ENCODE results near the gene FLVCR2. TPM values are rescaled to one million over a fixed set of nuclear protein-coding genes. Genes with fewer than 3 reads are reported as not detected.

FLVCR2 gene, protein sequence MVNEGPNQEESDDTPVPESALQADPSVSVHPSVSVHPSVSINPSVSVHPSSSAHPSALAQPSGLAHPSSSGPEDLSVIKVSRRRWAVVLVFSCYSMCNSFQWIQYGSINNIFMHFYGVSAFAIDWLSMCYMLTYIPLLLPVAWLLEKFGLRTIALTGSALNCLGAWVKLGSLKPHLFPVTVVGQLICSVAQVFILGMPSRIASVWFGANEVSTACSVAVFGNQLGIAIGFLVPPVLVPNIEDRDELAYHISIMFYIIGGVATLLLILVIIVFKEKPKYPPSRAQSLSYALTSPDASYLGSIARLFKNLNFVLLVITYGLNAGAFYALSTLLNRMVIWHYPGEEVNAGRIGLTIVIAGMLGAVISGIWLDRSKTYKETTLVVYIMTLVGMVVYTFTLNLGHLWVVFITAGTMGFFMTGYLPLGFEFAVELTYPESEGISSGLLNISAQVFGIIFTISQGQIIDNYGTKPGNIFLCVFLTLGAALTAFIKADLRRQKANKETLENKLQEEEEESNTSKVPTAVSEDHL
- total RNA-seq (2016; rRNA removed; fragmentation: Illumina TruSeq; extraction: Trizol) = 5.5 and 9.9 TPM in 2 replicates
- 7.3 and 7.4 TPM in 2 replicates for total RNA-seq (2016; cell fraction: cytosol; rRNA removed; fragmentation: Illumina TruSeq; extraction: Trizol; ENCODE audit: low read depth)
- 5.0 and 9.9 TPM in 2 replicates for total RNA-seq (2016; cell fraction: insoluble cytoplasmic fraction; rRNA removed; fragmentation: Illumina TruSeq; extraction: Trizol)
- total RNA-seq (2016; cell fraction: membrane; rRNA removed; fragmentation: Illumina TruSeq; extraction: Trizol) = 4.0 TPM in 2 replicates
- 10.9 and 16.4 TPM in 2 replicates for total RNA-seq (2016; cell fraction: nucleus; rRNA removed; fragmentation: Illumina TruSeq; extraction: Trizol)
- 10.5 and 10.8 TPM in 2 replicates for polyA plus RNA-seq (2011; rRNA removed)
- 7.4 and 9.1 TPM in 2 replicates for polyA plus RNA-seq (2011; cell fraction: cytosol; rRNA removed)
- polyA plus RNA-seq (2011; cell fraction: nucleus; rRNA removed) = 8.0 and 8.1 TPM in 2 replicates
- polyA plus RNA-seq (2012) = 5.6 and 6.4 TPM in 2 replicates
- 0.65 and 1.3 TPM in 2 replicates for polyA plus RNA-seq (2016; cell fraction: cytosol; fragmentation: Illumina TruSeq; extraction: Trizol; ENCODE audit: low read depth)
- polyA plus RNA-seq (2016; cell fraction: insoluble cytoplasmic fraction; fragmentation: Illumina TruSeq; extraction: Trizol; ENCODE audit: low read depth) = 4.2 and 5.4 TPM in 2 replicates
- 1.6 and 1.8 TPM in 2 replicates for polyA plus RNA-seq (2016; cell fraction: membrane; fragmentation: Illumina TruSeq; extraction: Trizol; ENCODE audit: low read depth)
- polyA plus RNA-seq (2016; cell fraction: nucleus; fragmentation: Illumina TruSeq; extraction: Trizol; ENCODE audit: insufficient read depth, low read depth) = 10.5 and 14.8 TPM in 2 replicates
- 13.9 and 28.4 TPM in 2 replicates for polyA minus RNA-seq (2011; rRNA and poly(A)+ RNA removed; ENCODE audit: low replicate concordance)
- 9.8 and 11.6 TPM in 2 replicates for polyA minus RNA-seq (2011; cell fraction: cytosol; rRNA and poly(A)+ RNA removed)
- 15.9 and 16.5 TPM in 2 replicates for polyA minus RNA-seq (2011; cell fraction: nucleus; rRNA and poly(A)+ RNA removed)
- Bru-seq, nascent RNA = percentile 63 among the genes with signal in this experiment
- percentile 56 among the genes with signal in this experiment for BruChase-seq, experiment 1, labeled RNA remaining after a 6-hour chase
- percentile 57 among the genes with signal in this experiment for BruChase-seq, experiment 2, labeled RNA remaining after a 2-hour chase
- long read RNA-seq, experiment 1, partial matches to known transcripts = 0 of 8 reads
- long read RNA-seq, experiment 1, other reads (novel, unspliced or antisense) = 4 of 8 reads
- long read RNA-seq, experiment 2, partial matches to known transcripts = 1 of 14 reads
- long read RNA-seq, experiment 2, other reads (novel, unspliced or antisense) = 9 of 14 reads

DNA sequence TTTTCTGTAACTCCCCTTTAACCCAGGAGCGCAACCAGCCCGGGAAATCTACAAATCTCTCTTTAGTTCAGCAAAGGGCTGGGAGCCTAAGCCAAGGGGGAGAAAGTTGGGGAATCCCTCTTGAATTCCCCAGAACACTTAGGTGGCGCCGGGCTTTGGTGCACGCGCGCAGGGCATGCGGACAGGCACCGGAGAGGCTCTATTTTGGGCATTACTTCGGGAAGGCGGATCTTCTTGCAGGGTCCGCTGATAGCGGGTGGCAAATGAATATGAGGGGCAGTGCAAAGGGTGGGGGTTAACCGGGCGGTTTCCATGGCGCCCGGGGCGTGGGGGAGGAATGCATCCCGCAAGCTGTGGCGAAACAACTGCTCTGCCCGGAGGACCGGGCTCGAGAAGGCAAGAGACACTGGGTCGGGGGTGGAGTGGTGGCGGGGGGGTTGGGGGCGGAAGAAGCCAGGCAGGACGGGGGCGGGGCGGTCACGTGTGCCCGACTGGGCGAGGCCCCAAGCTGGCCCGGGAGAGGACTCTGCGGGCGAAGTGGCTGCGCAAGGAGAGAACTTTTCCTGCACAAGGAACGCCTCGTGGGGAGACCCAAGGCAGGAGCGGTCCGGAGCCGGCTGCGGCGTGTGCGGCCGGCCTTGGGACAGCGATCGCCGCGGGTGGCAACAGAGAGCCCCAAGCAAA is at the start of gene FLVCR2:
TSS of gene FLVCR2 (plus strand) at position 519 of the 684 bp plus-strand sequence. CDS start 353 bp downstream, outside the sequence.
- Histone ChIP-seq H3K9ac (ENCODE audit: insufficient read depth, low read depth, low read length) (peak within 1 kb of the TSS; percentile 73), H3K4me2 (ENCODE audit: low read depth, low read length) (peak within 1 kb of the TSS; percentile 97), H3K36me3 (replicated peaks in 1 of 2; ENCODE audit: control insufficient read depth in 1 of 2, insufficient read depth in 2 of 2, low read length in 2 of 2) (no peaks in the 10 kb centered on the region), H3K27ac (ENCODE audit: extremely low read length, insufficient read depth, low read length) (peak within 1 kb of the TSS; percentile 60), H4K20me1 (ENCODE audit: insufficient read depth, low read length) (no peaks in the 10 kb centered on the region), H3K4me1 (ENCODE audit: insufficient read depth, low read length) (peaks cover 48% of the 10 kb centered on the region), H3K79me2 (ENCODE audit: insufficient read depth, low read length) (peaks cover 17% of the 10 kb centered on the region), H3K4me3 (replicated peaks in 1 of 3; ENCODE audit: insufficient read depth in 1 of 3, low read depth in 2 of 3, low read length in 3 of 3) (peak within 1 kb of the TSS; percentile 64 to 91 (median 82)), H3K27me3 (ENCODE audit: control insufficient read depth in 1 of 2, insufficient read depth in 2 of 2, low read length in 2 of 2) (no peaks in the 10 kb centered on the region; a peak in 1 of 5 replicates), H2AFZ (ENCODE audit: low read length) (peak within 1 kb of the TSS; percentile 88), H3K9me3 (ENCODE audit: low read length) (no peaks in the 10 kb centered on the region)
- intact Hi-C loops (cut with micrococcal nuclease; ENCODE audit: unreplicated experiment) = loop anchor here (5.0 kb wide), 1 partner anchor 404 kb away; the partner anchor contains the start of gene TGFB3
- FAIRE-seq (no peak), ATAC-seq (peak; percentile 75), DNase-seq (ENCODE audit: low spot score) (peak; percentile 44)
- CTCF ChIA-PET (ENCODE audit: low intra/inter-chr PET ratio, low total read pairs) = interaction anchor here (1.3 to 4.4 kb wide), 2 partner anchors 71 to 74 kb away, joined by 4 to 123 read pairs; no protein-coding TSS in a partner anchor
- POLR2A ChIA-PET = interaction anchor here (1.0 to 6.1 kb wide), 11 partner anchors 17 to 82 kb away, joined by 3 to 127 read pairs (median 5); partner anchors contain the start of genes ERG28 and TTLL5
- in situ Hi-C loops (cut with HindIII; ENCODE audit: extremely low pct_ligation_motif_present, low pct_unique_long_range_greater_than_20kb) = loop anchor here (5.0 kb wide), 1 partner anchor 74 kb away; no protein-coding TSS in a partner anchor
- no TSS peak for BruUV-seq (replicated peaks)
- WGBS (ENCODE audit: low lambda C conversion rate) = 2% methylated on average over 37 of the region's 49 CpGs
- TF ChIP-seq, protein P1, sequence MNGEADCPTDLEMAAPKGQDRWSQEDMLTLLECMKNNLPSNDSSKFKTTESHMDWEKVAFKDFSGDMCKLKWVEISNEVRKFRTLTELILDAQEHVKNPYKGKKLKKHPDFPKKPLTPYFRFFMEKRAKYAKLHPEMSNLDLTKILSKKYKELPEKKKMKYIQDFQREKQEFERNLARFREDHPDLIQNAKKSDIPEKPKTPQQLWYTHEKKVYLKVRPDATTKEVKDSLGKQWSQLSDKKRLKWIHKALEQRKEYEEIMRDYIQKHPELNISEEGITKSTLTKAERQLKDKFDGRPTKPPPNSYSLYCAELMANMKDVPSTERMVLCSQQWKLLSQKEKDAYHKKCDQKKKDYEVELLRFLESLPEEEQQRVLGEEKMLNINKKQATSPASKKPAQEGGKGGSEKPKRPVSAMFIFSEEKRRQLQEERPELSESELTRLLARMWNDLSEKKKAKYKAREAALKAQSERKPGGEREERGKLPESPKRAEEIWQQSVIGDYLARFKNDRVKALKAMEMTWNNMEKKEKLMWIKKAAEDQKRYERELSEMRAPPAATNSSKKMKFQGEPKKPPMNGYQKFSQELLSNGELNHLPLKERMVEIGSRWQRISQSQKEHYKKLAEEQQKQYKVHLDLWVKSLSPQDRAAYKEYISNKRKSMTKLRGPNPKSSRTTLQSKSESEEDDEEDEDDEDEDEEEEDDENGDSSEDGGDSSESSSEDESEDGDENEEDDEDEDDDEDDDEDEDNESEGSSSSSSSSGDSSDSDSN (CRISPR knock-in tag; IDR thresholded peaks at IDR 0.05) = 0 out of 2 replicates have a peak, but pooled peaks have one; percentile 24
- TF ChIP-seq ETV6 (CRISPR knock-in tag; conservative IDR thresholded peaks at IDR 0.05) = no peak
- TF ChIP-seq DMAP1 (CRISPR knock-in tag; IDR thresholded peaks at IDR 0.05) = peak; percentile 35; the same call in 1 of the 2 replicates
- TF ChIP-seq TBX2 (CRISPR knock-in tag; IDR thresholded peaks at IDR 0.05; ENCODE audit: borderline replicate concordance) = no peak; the same call in 1 of the 2 replicates
- TF ChIP-seq ZNF710 (CRISPR knock-in tag; IDR thresholded peaks at IDR 0.05; ENCODE audit: borderline replicate concordance) = no peak
- TF ChIP-seq SMAD3 (CRISPR knock-in tag; IDR thresholded peaks at IDR 0.05) = 0 out of 2 replicates have a peak, but pooled peaks have one; percentile 12
- TF ChIP-seq RORA (CRISPR knock-in tag; IDR thresholded peaks at IDR 0.05) = no peak
- no peak for TF ChIP-seq HDAC6 (IDR thresholded peaks at IDR 0.05; ENCODE audit: low read depth, low read length)
- TF ChIP-seq RXRB (CRISPR knock-in tag; IDR thresholded peaks at IDR 0.05; ENCODE audit: borderline replicate concordance) = no peak
- 0 out of 2 replicates have a peak, but pooled peaks have one; percentile 27 for TF ChIP-seq ZNF776 (CRISPR knock-in tag; IDR thresholded peaks at IDR 0.05)
- TF ChIP-seq NFIB (CRISPR knock-in tag; IDR thresholded peaks at IDR 0.05; ENCODE audit: borderline replicate concordance) = no peak

All from HepG2 (cell line).